Activated naive CD4-positive, alpha-beta T cell (primary cell): ENCODE data around the gene LRRC25.
A peak's percentile ranks its signal among the peaks of the same experiment; 100 is the strongest.
"Not testable (repeated sequence)": the region's sequence is repeated elsewhere in the genome, so short reads cannot be mapped to it uniquely, and the experiment has no call there.

Experiments used
- DNase-seq, 4 experiments: peaks; one replicate each; lab custom pipeline; 2025; lab: John Stamatoyannopoulos, UW

LRRC25 gene

GRCh38 chr19:18379803-18380747 is 17.3 kb downstream of the LRRC25 start:
- DNase-seq, result no peak

DNA sequence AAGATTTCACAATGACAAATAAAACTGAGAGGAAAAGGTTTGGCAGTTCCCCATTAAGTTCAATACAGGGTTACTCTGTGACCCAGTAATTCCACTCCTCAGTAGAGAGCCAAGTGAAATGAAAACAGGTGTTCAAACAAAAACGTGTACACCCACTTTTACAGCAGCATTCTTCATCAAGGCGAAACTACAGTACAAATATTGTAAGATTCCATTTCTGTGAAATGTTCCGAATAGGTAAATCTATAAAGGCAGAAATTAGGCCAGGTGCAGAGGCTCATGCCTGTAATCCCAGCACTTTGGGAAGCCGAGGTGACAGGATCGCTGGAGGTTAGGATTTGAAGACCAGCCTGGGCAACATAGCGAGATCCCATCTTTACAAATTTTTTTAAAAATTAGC is 20.4 kb downstream of the LRRC25 start:
- DNase-seq, result no peak

- peak in 1 of 4 experiments; percentile 7 for DNase-seq
These were observed 23.4 kb downstream of the LRRC25 start for GRCh38 chr19:18373892-18374629.

DNA sequence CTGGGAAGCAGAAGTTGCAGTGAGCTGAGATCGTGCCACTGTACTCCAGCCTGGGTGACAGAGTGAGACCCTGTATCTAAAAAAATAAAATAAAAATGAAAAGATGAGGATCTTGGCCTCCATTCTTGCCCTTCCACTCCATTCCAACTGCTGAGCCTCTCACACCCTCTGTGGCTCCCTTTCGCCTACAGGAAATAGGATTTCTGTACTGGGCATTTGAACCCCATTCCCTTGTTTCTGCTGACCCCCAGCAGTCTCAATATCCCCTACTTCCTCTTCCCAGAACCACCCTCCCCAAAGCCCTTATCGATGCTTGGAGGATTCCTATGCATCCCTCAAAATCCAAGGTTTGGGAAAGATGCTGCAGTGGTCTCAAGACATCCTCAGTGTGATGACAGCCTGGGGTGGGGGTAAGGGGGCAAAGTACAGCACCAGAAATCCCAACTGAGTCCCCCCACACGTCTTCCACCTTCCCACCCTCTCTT is 24.0 kb downstream of the LRRC25 start:
- no peak for DNase-seq

GRCh38 chr19:18368504-18369222 is 28.8 kb downstream of the LRRC25 start:
- no peak for DNase-seq

DNA sequence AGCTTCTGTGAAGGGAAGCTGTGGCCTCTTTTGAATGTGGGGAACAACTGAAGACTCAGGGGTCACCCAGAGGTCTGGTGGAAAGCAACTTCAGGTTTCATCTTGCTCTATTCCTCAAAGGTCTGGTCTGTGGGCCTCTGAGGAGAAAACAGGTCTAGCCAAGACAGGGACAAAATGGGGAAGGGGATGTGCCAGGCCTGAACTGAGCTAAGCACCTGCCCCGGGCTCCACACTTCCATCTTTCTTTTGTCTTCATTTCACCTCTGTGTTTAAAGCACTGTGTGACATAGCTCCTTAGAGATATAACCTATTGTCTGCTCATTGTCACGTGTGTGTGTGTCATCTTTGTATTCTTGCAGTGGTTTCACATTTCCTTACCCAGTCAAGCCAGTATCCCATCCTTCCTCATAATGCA is 31.4 kb downstream of the LRRC25 start:
- no peak for DNase-seq

GRCh38 chr19:18364826-18365528 is 32.4 kb downstream of the LRRC25 start:
- no peak for DNase-seq

- not testable (repeated sequence) for DNase-seq
These were observed 33.1 kb downstream of the LRRC25 start for GRCh38 chr19:18364277-18364825.

DNA sequence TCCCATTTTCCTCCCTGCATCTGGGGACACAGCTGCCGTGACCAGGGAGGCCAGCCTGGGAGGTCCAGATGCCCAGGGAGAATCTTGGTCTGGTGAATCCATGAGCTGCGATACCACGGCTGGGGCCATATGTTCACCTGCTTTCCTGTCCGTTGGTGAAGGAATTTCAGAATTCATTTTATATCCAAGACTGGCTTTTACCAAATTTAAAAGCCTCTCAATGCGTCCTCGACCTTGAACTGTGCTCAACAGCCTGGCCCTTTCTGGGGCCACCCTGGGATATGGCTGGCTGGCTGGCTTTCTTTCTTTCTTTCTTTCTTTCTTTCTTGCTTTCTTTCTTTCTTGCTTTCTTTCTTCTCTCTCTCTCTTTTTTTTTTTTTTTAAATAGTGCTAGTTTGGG is 33.6 kb downstream of the LRRC25 start:
- DNase-seq, result no peak

DNA sequence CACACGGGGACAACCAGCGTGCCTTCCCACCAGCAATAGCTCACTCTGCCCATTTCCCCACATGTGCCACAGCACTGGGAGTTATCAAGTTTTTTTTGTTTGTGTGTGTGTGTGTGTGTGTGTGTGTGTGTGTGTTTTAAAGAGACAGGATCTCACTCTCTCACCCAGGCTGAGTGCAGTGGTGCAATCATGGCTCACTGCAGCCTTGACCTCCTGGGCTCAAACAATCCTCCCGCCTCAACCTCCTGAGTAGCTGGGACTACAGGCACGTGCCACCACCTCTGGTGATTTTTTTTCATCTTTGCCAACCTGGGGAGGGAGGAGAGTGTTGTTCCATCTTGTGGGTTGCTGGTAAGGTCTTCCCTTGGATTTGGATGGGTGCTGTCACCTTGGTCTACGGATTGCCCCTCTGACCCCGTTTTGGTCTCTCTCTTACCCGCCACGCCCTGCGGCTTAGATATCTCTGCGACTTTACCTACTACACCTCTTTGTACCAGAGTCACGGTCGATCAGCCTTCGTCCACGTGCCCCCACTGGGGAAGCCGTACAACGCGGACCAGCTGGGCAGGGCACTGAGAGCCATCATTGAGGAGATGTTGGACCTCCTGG is 34.4 kb downstream of the LRRC25 start:
- no peak for DNase-seq

DNA sequence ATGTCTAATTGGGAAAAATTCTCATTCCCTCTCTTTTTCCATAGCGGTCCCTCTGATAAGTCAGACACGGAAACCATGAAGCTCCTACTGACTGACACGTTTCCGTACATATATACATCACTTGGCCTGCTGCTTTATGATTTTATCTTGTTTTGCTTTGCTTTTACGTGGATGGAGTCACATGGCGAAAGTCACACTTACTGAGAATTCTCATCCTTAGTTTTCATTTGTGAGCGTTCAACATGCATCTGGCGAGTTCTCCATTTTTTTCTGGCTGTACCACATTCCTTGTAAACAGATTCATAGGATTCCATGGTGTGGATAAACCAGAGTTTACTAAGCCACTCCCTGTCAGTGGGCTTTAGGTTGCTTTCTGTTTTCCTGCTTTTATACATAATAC is 35.8 kb downstream of the LRRC25 start:
- no peak for DNase-seq

DNA sequence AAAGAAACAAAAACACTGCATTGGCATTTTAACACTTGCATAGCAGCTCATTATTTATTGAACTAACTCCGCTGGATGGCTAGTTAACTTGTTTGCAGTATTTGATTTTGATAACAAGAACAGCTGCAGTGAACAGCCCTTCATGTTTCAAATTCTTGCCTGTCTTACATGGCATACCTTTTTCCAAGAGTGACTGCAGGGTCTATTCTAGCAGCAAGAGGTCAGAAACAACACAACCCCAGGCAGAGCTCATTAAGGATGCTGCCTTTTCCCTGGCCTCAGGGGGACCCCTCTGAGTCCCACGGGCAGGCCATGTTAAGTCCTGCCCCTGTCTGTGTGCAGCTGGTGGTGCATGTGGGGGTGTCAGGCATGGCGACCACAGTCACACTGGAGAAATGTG is 40.4 kb downstream of the LRRC25 start:
- no peak for DNase-seq

DNA sequence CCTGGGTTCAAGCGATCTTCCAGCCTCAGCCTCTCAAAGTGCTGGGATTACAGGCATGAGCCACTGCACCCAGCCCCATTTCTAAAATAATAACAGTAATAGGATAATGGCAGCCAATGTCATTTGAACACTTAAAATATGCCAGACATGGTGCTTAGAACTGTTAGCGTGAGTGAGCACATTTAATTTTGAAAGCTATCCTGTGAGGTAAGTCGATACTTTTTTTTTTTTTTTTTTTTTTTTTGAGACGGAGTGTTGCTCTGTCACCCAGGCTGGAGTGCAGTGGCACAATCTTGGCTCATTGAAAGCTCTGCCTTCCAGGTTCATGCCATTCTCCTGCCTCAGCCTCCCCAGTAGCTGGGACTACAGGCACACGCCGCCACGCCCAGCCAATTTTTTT is 42.7 kb downstream of the LRRC25 start:
- DNase-seq, result not testable (repeated sequence)

- no peak for DNase-seq
These were observed 43.9 kb downstream of the LRRC25 start for GRCh38 chr19:18353378-18354005.

GRCh38 chr19:18351544-18351943 is 45.9 kb downstream of the LRRC25 start:
- DNase-seq, result no peak

DNA sequence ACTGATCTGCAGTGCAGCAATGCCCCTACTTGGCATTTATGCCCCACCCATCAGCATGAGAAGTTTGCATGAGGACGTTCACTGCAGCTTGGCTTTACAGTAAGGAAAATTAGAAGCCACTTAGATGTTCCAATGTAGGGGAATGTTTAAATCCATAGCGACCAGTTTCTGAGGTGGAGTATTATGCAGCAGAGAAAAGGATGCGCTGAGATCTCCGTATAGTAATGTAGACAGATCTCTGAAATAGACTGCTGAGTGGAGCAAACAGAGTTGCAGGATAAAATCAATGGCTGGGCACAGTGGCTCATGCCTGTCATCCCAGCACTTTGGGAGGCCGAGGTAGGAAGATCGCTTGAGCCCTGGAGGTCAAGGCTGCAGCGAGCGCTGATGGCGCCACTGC is 46.9 kb downstream of the LRRC25 start:
- DNase-seq, result no peak

GRCh38 chr19:18349524-18350128 is 47.8 kb downstream of the LRRC25 start:
- DNase-seq, result no peak

- DNase-seq, result not testable (repeated sequence)
These were observed 48.5 kb downstream of the LRRC25 start for GRCh38 chr19:18348818-18349339.

- DNase-seq, result no peak
These were observed 49.3 kb downstream of the LRRC25 start for GRCh38 chr19:18348171-18348570.

DNA sequence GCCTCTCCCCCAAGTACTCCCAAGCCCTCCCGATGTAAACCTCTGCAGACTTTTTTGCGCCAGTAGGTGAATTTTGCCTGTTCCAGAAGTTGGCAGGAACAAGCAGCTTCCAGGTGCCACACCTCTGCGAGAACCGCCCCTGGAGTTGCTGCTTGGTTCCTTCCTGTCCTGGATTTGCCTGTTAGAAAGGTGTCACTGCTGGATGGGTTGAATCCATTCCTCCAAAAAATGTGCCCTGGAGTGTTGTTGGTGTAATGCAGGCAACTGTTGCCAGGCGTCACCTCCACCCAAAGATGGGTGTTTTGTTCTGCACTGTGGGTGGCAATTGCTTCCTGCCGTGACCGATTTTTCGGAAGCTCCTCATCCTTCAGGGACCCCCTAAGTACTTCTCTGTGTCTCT is 51.3 kb downstream of the LRRC25 start:
- no peak for DNase-seq
